H1 (cell line): ENCODE data around the gene GNG7. TPM values are rescaled to one million over a fixed set of nuclear protein-coding genes. Genes with fewer than 3 reads are reported as not detected.

Source experiments
- CTCF ChIA-PET: fragments of 300-600 bp; sonication (Branson Sonifier 250); formaldehyde crosslinking; loops from one replicate; lab custom pipeline; 2021; ENCODE audit not compliant: partially characterized antibody; lab: Charles Lee
- POLR2A ChIA-PET: fragments of 300-600 bp; sonication (Branson Sonifier 250); formaldehyde crosslinking; loops from one replicate; lab custom pipeline; 2021; ENCODE audit warnings: inconsistent platforms; ENCODE audit not compliant: partially characterized antibody; lab: Charles Lee
- DNase-seq, 2 experiments: peaks; one replicate each; pipeline versions ENCODE4 v3.0.0 to v3.0.0-alpha.2; 2010 to 2022; ENCODE audit warnings: low spot score in 2 of 2, low read depth in 1 of 2, mixed read lengths in 1 of 2
- FAIRE-seq: peaks from 2 replicates; lab custom pipeline; 2011; peaks lifted over from hg19 to GRCh38; lab: Jason Lieb, UNC
- H2AFZ ChIP-seq: 2 replicates; pipeline ENCODE4 v1.8.1; 2012; ENCODE audit warnings: low read length, inconsistent platforms
- H2AK5ac ChIP-seq: 2 replicates; pipeline ENCODE4 v1.6.1; 2013; ENCODE audit warnings: low read depth, low read length
- H2BK120ac ChIP-seq: replicated peaks from 2 replicates; pipeline ENCODE3; 2013; ENCODE audit warnings: low read depth, low read length, inconsistent platforms
- H2BK12ac ChIP-seq: 2 replicates; pipeline ENCODE4 v1.6.1; 2013; ENCODE audit warnings: low read depth, low read length
- H2BK15ac ChIP-seq: 2 replicates; pipeline ENCODE4 v1.6.1; 2013; ENCODE audit warnings: low read length
- H2BK20ac ChIP-seq: 2 replicates; pipeline ENCODE4 v1.6.1; 2013; ENCODE audit warnings: low read length
- H2BK5ac ChIP-seq: 2 replicates; pipeline ENCODE4 v1.6.1; 2013; ENCODE audit warnings: low read depth, low read length
- H3K14ac ChIP-seq: 2 replicates; pipeline ENCODE4 v1.6.1; 2013; ENCODE audit warnings: inconsistent platforms; ENCODE audit not compliant: insufficient read length
- H3K18ac ChIP-seq: 2 replicates; pipeline ENCODE4 v1.6.1; 2013; ENCODE audit warnings: low read length; ENCODE audit errors: extremely low read depth
- H3K23ac ChIP-seq: 2 replicates; pipeline ENCODE4 v1.6.1; 2013; ENCODE audit warnings: inconsistent platforms; ENCODE audit not compliant: insufficient read length
- H3K23me2 ChIP-seq: 2 replicates; pipeline ENCODE4 v1.6.1; 2013; ENCODE audit warnings: low read depth, low read length
- H3K27ac ChIP-seq: 2 replicates; pipeline ENCODE4 v1.6.1; 2011; ENCODE audit warnings: low read depth, low read length, inconsistent platforms
- H3K27me3 ChIP-seq, 4 experiments: replicated peaks in 1 of 4; 1 replicate in 1 of 4; 2 replicates in 3 of 4; pipeline versions ENCODE4 v1.6.1 to v1.8.1; 2011 to 2013; ENCODE audit warnings: low read length in 3 of 4, mild to moderate bottlenecking in 3 of 4, inconsistent platforms in 2 of 4, mixed read lengths in 2 of 4, moderate library complexity in 1 of 4; ENCODE audit not compliant: control insufficient read depth in 3 of 4, insufficient read depth in 3 of 4; ENCODE audit errors: extremely low read depth in 1 of 4
- H3K36me3 ChIP-seq, 4 experiments: 2 replicates each; pipeline versions ENCODE4 v1.6.1 to v1.8.1; 2011 to 2013; ENCODE audit warnings: mild to moderate bottlenecking in 4 of 4, low read length in 3 of 4, moderate library complexity in 2 of 4, control low read depth in 1 of 4, inconsistent platforms in 1 of 4; ENCODE audit not compliant: insufficient read depth in 4 of 4, control insufficient read depth in 2 of 4
- H3K4ac ChIP-seq: replicated peaks from 2 replicates; pipeline ENCODE3; 2013; ENCODE audit warnings: low read length, low read depth, mixed read lengths, inconsistent platforms; ENCODE audit not compliant: insufficient read length
- H3K4me1 ChIP-seq, 4 experiments: replicated peaks in 1 of 4; 1 replicate in 1 of 4; 2 replicates in 3 of 4; pipeline versions ENCODE4 v1.6.1 to v1.8.1; 2011 to 2013; ENCODE audit warnings: low read length in 3 of 4, inconsistent platforms in 2 of 4, mixed read lengths in 1 of 4; ENCODE audit not compliant: insufficient read depth in 4 of 4, control insufficient read depth in 3 of 4
- H3K4me2 ChIP-seq, 2 experiments: 2 replicates each; pipeline versions ENCODE4 v1.6.1 to v1.8.1; 2011 to 2013; ENCODE audit warnings: low read depth in 2 of 2, low read length in 2 of 2, control low read depth in 1 of 2, inconsistent platforms in 1 of 2, mild to moderate bottlenecking in 1 of 2; ENCODE audit not compliant: insufficient read depth in 1 of 2
- H3K4me3 ChIP-seq, 4 experiments: fragments of 200-600, 300-600 bp in 1 of 4; sonication (generic), shearing (Covaris generic), sonication (Bioruptor Twin) in 1 of 4; 2 replicates each; pipeline versions ENCODE4 v1.5.1 to v1.8.1; 2011 to 2016; ENCODE audit warnings: low read length in 4 of 4, low read depth in 3 of 4, control low read depth in 2 of 4, inconsistent platforms in 2 of 4, mild to moderate bottlenecking in 2 of 4, mixed read lengths in 1 of 4, moderate library complexity in 1 of 4; ENCODE audit not compliant: insufficient read depth in 2 of 4; ENCODE audit errors: extremely low read depth in 1 of 4
- H3K56ac ChIP-seq: replicated peaks from 2 replicates; pipeline ENCODE3; 2013; ENCODE audit warnings: low read depth, mild to moderate bottlenecking, mixed read lengths, low read length, inconsistent platforms; ENCODE audit not compliant: insufficient read length
- H3K79me1 ChIP-seq: 2 replicates; pipeline ENCODE4 v1.6.1; 2013; ENCODE audit warnings: low read depth, low read length, control low read depth
- H3K79me2 ChIP-seq, 2 experiments: 2 replicates each; pipeline versions ENCODE4 v1.6.1 to v1.8.1; 2012 to 2013; ENCODE audit warnings: low read length in 2 of 2, mild to moderate bottlenecking in 2 of 2, inconsistent platforms in 1 of 2; ENCODE audit not compliant: insufficient read depth in 2 of 2, control insufficient read depth in 1 of 2
- H3K9ac ChIP-seq, 4 experiments: replicated peaks in 1 of 4; 1 replicate in 1 of 4; 2 replicates in 3 of 4; pipeline versions ENCODE4 v1.6.1 to v1.8.1; 2011 to 2013; ENCODE audit warnings: low read depth in 3 of 4, low read length in 3 of 4, control low read depth in 2 of 4, mild to moderate bottlenecking in 2 of 4, moderate library complexity in 2 of 4, inconsistent platforms in 1 of 4; ENCODE audit errors: extremely low read depth in 1 of 4
- H3K9me3 ChIP-seq, 2 experiments: 2 replicates each; pipeline versions ENCODE4 v1.6.1 to v1.8.1; 2012 to 2013; ENCODE audit warnings: mild to moderate bottlenecking in 2 of 2, moderate library complexity in 2 of 2, control low read depth in 1 of 2, inconsistent platforms in 1 of 2, low read depth in 1 of 2, low read length in 1 of 2, mixed read lengths in 1 of 2; ENCODE audit not compliant: insufficient read depth in 2 of 2
- H4K20me1 ChIP-seq, 2 experiments: replicated peaks in 1 of 2; 2 replicates each; pipeline versions ENCODE3 to v1.8.1; 2011 to 2013; ENCODE audit warnings: inconsistent platforms in 2 of 2, low read length in 2 of 2, mild to moderate bottlenecking in 1 of 2; ENCODE audit not compliant: insufficient read depth in 2 of 2, control insufficient read depth in 1 of 2
- H4K5ac ChIP-seq: 2 replicates; pipeline ENCODE4 v1.6.1; 2013; ENCODE audit warnings: low read length, low read depth, mixed read lengths, inconsistent platforms; ENCODE audit not compliant: insufficient read length
- H4K8ac ChIP-seq: 2 replicates; pipeline ENCODE4 v1.8.0; 2013; ENCODE audit warnings: mild to moderate bottlenecking, moderate library complexity, low read length, inconsistent platforms; ENCODE audit not compliant: insufficient read depth; ENCODE audit errors: extremely low read depth
- H4K91ac ChIP-seq: replicated peaks from 2 replicates; pipeline ENCODE3; 2013; ENCODE audit warnings: low read length, mixed read lengths, inconsistent platforms; ENCODE audit not compliant: insufficient read length
- BACH1 ChIP-seq: IDR thresholded peaks from 2 replicates; pipeline ENCODE4 v1.6.1; 2012; ENCODE audit warnings: low read length, improper control_type of control experiment
- HDAC2 ChIP-seq, 2 experiments: fragments of 300-600 bp in 1 of 2; sonication (generic) in 1 of 2; IDR thresholded peaks; 2 replicates each; pipeline ENCODE4 v1.6.1; 2011 to 2012; ENCODE audit warnings: low read depth in 2 of 2, low read length in 2 of 2, mild to moderate bottlenecking in 2 of 2, moderate library complexity in 2 of 2, borderline replicate concordance in 1 of 2, inconsistent platforms in 1 of 2
- KDM1A ChIP-seq: fragments of 200-600, 300-600 bp; sonication (generic); IDR thresholded peaks from 2 replicates; pipeline ENCODE4 v1.7.1; 2016; ENCODE audit warnings: mild to moderate bottlenecking, low read length, borderline replicate concordance
- RFX5 ChIP-seq: IDR thresholded peaks from 2 replicates; pipeline ENCODE4 v1.6.1; 2011; ENCODE audit warnings: low read depth, low read length, improper control_type of control experiment, borderline replicate concordance
- YY1 ChIP-seq: IDR thresholded peaks from 2 replicates; pipeline ENCODE4 v1.6.1; 2011; ENCODE audit warnings: low read depth, mild to moderate bottlenecking, low read length
- WGBS, 2 experiments: shearing (Covaris generic) in 1 of 2; methylation state at CpG; one replicate each; pipeline versions ENCODE4 v1.1.6 to v1.1.7; 2013 to 2015; ENCODE audit warnings: low lambda C conversion rate in 2 of 2, mixed read lengths in 2 of 2, inconsistent platforms in 1 of 2, low coverage in 1 of 2, missing lambda C conversion rate in 1 of 2; ENCODE audit not compliant: insufficient replicate concordance in 2 of 2, insufficient coverage in 1 of 2, insufficient read length in 1 of 2; ENCODE audit errors: extremely low coverage in 1 of 2, missing lambda C conversion rate in 1 of 2; 5-methylcytosine and 5-hydroxymethylcytosine counted together
- polyA plus RNA-seq, 7 experiments: library from polyadenylated mRNA; depleted of rRNA in 3 of 7; stranded (reverse) in 5 of 7; unstranded in 2 of 7; fragments of >200 nt in 5 of 7; fragments of 200-250 nt in 2 of 7; gene quantifications; 1 replicate in 5 of 7; 2 replicates in 1 of 7; 4 replicates in 1 of 7; pipeline versions ENCODE4 v1.2.1 to v1.2.3, GENCODE V29; 2011 to 2013; ENCODE audit warnings: missing spikeins in 2 of 7, mixed read lengths in 2 of 7
- total RNA-seq: library from RNA; stranded (reverse); fragmentation: NEBNext Ultra II Directional; extraction: Animal tissue kit (Norgen Biotek cat#: 25700); gene quantifications from 2 replicates; pipeline ENCODE4 v1.2.1, GENCODE V29; 2021

Gene GNG7
- total and polyA plus RNA-seq, 2 of the 8 experiments (the other 6 are each of a cell fraction or from before 2014, with no cell fraction given) = 2.8 to 7.8 TPM

DNA sequence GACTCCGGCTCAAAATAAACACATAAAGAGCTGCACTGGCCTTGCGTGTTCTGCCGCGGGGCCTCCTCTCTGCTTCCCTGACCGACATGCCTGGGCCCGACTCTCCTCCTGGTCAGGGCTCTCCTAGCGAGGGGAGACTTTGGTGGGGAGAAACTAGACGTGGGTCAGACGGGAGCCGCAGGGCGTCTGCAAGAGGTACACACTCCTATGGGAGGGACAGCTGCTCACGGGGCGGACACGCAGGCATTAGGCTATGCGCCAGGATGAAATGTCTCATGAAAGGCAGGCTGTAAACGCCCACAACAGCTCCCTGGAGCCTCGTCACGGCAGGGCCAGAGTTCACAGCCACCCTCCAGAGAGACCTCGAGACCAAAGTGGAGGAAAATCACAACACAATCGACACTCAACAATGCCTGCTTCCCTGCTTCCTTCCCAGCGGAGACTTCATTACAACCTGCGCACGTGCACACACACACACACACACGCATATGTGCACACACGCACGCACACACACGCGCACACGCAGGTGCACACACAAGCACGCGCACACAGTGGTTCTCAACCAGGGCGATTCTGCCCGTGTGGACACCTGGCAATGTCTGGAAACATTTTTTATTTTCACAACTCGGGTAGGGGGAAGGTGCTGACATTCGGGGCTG is 31.6 kb upstream of the GNG7 start:
- peaks cover 0 to under 1% of the 10 kb centered on the region in 2 experiments; a peak in 1 of 4 replicates for H3K79me2 ChIP-seq
- peak overlapping the region; percentile 13; the same call in 1 of the 2 replicates for H2BK5ac ChIP-seq
- H2AK5ac ChIP-seq = no peak overlapping the region
- H2BK15ac ChIP-seq = no peak overlapping the region
- no peaks in the 10 kb centered on the region for H3K4me1 ChIP-seq
- TF ChIP-seq HDAC2 (IDR thresholded peaks at IDR 0.05; ENCODE audit: borderline replicate concordance in 1 of 2, low read depth in 2 of 2, low read length in 2 of 2) (no peak), YY1 (no peak), RFX5 (no peak), KDM1A (no peak), BACH1 (no peak)
- POLR2A ChIA-PET = interaction anchor here (0.6 to 1.5 kb wide), 3 partner anchors 12 to 661 kb away, joined by 3 read pairs; no protein-coding TSS in a partner anchor
- no peak overlapping the region for H2AFZ ChIP-seq
- H3K56ac ChIP-seq = no peak overlapping the region
- DNase-seq (no peak), FAIRE-seq (no peak)
- H4K91ac ChIP-seq = no peak overlapping the region
- no peak overlapping the region for H3K4me2 ChIP-seq
- H3K4ac ChIP-seq = no peak overlapping the region
- no peak overlapping the region for H3K9ac ChIP-seq
- H3K18ac ChIP-seq = no peak overlapping the region
- no peak overlapping the region for H3K27ac ChIP-seq
- H2BK120ac ChIP-seq = no peak overlapping the region
- H2BK12ac ChIP-seq = no peak overlapping the region
- no peak overlapping the region for H3K14ac ChIP-seq
- H3K27me3 ChIP-seq = no peaks in the 10 kb centered on the region
- no peak overlapping the region for H4K8ac ChIP-seq
- 0 out of 2 replicates have a peak, but pooled peaks cover 1% of the 10 kb centered on the region for H3K23me2 ChIP-seq
- H3K36me3 ChIP-seq = peaks cover 3 to 30% (median 8%) of the 10 kb centered on the region in 4 experiments; a peak in 6 of 8 replicates
- H4K5ac ChIP-seq = no peak overlapping the region
- WGBS, 2 experiments = 90% methylated on average over 31 of the region's 35 CpGs; no CpG with 5 or more reads in 1 of the 2 experiments
- CTCF ChIA-PET = interaction anchor here (0.6 to 4.3 kb wide), 6 partner anchors 11 to 1996 kb away, joined by 3 to 16 read pairs (median 3); no protein-coding TSS in a partner anchor
- H2BK20ac ChIP-seq = no peak overlapping the region
- H3K4me3 ChIP-seq = no peak overlapping the region
- no peak overlapping the region for H3K23ac ChIP-seq
- peaks cover 4 to 27% of the 10 kb centered on the region in 2 experiments for H4K20me1 ChIP-seq
- no peaks in the 10 kb centered on the region for H3K79me1 ChIP-seq
- H3K9me3 ChIP-seq = no peaks in the 10 kb centered on the region
